Measurements from ENCODE around the gene CALR3. TPM values are rescaled to one million over a fixed set of nuclear protein-coding genes. Genes with fewer than 3 reads are reported as not detected.
"Not testable (repeated sequence)": the region's sequence is repeated elsewhere in the genome, so short reads cannot be mapped to it uniquely, and the experiment has no call there.

The CALR3 gene
- total and polyA plus RNA-seq, 2 of the 13 experiments (the other 11 are each of a cell fraction or from before 2014, with no cell fraction given): not detected

DNA sequence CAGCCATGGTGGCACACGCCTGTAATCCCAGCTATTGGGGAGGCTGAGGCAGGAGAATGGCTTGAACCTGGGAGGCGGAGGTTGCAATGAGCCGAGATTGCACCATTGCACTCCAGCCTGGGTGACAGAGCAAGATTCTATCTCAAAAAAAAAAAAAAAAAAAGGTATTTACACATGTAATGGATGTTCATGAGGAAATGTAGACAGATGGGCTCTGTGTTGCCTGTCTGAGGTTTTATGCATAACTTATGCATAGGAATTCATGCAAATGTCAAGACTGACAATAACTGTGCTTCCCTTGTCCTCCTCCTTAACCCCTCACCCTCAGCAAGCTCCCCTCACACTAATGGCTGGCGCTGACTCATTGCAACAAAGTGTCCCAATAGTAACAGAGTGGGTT is 9.5 kb downstream of the CALR3 start:
- not testable (repeated sequence) for FAIRE-seq; H4K20me1 ChIP-seq (ENCODE audit: insufficient read depth, low read length)
- WGBS (ENCODE audit: low lambda C conversion rate): 72% methylated on average over 4 of the region's 4 CpGs

More for the DNA sequence above, 9.5 kb downstream of the CALR3 start:
- H2AFZ ChIP-seq (ENCODE audit: low read length); H3K4me3 ChIP-seq (replicated peaks in 1 of 3; ENCODE audit: insufficient read depth in 1 of 3, low read depth in 2 of 3, low read length in 3 of 3); intact Hi-C loops (cut with micrococcal nuclease; ENCODE audit: unreplicated experiment); H3K9ac ChIP-seq (ENCODE audit: insufficient read depth, low read depth, low read length); H3K9me3 ChIP-seq (ENCODE audit: low read length); H3K36me3 ChIP-seq (replicated peaks in 1 of 2; ENCODE audit: control insufficient read depth in 1 of 2, insufficient read depth in 2 of 2, low read length in 2 of 2); H3K79me2 ChIP-seq (ENCODE audit: insufficient read depth, low read length); H3K27me3 ChIP-seq (ENCODE audit: control insufficient read depth in 1 of 2, insufficient read depth in 2 of 2, low read length in 2 of 2); POLR2A ChIA-PET; in situ Hi-C loops (cut with HindIII; ENCODE audit: extremely low pct_ligation_motif_present, low pct_unique_long_range_greater_than_20kb); CTCF ChIA-PET (ENCODE audit: low intra/inter-chr PET ratio, low total read pairs); BruUV-seq (replicated peaks): not testable (repeated sequence)
- peak; percentile 52 for DNase-seq (ENCODE audit: low spot score)
- ATAC-seq: peak; percentile 52; the same call in 2 of the 3 replicates
- TF ChIP-seq ZMYM3 (CRISPR knock-in tag; IDR thresholded peaks at IDR 0.05) (0 out of 2 replicates have a peak, but pooled peaks have one; percentile 25), CEBPG (CRISPR knock-in tag; IDR thresholded peaks at IDR 0.05) (0 out of 2 replicates have a peak, but pooled peaks have one; percentile 16)
- TF ChIP-seq, protein P1, sequence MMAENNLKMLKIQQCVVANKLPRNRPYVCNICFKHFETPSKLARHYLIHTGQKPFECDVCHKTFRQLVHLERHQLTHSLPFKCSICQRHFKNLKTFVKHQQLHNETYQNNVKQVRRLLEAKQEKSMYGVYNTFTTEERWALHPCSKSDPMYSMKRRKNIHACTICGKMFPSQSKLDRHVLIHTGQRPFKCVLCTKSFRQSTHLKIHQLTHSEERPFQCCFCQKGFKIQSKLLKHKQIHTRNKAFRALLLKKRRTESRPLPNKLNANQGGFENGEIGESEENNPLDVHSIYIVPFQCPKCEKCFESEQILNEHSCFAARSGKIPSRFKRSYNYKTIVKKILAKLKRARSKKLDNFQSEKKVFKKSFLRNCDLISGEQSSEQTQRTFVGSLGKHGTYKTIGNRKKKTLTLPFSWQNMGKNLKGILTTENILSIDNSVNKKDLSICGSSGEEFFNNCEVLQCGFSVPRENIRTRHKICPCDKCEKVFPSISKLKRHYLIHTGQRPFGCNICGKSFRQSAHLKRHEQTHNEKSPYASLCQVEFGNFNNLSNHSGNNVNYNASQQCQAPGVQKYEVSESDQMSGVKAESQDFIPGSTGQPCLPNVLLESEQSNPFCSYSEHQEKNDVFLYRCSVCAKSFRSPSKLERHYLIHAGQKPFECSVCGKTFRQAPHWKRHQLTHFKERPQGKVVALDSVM (CRISPR knock-in tag; IDR thresholded peaks at IDR 0.05): peak; percentile 50; the same call in 1 of the 2 replicates
- TF ChIP-seq, protein P2, sequence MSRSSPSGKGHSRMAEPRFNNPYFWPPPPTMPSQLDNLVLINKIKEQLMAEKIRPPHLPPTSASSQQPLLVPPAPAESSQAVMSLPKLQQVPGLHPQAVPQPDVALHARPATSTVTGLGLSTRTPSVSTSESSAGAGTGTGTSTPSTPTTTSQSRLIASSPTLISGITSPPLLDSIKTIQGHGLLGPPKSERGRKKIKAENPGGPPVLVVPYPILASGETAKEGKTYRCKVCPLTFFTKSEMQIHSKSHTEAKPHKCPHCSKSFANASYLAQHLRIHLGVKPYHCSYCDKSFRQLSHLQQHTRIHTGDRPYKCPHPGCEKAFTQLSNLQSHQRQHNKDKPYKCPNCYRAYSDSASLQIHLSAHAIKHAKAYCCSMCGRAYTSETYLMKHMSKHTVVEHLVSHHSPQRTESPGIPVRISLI (CRISPR knock-in tag; IDR thresholded peaks at IDR 0.05; ENCODE audit: borderline replicate concordance): peak; percentile 51; the same call in 1 of the 2 replicates
- Histone ChIP-seq H3K27ac (ENCODE audit: extremely low read length, insufficient read depth, low read length) (peak overlapping the region; percentile 40), H3K4me2 (ENCODE audit: low read depth, low read length) (peak overlapping the region; percentile 32; the same call in 1 of the 2 replicates), H3K4me1 (ENCODE audit: insufficient read depth, low read length) (peaks cover 64% of the 10 kb centered on the region)
